Endothelial cell of umbilical vein (primary cell): Measurements from ENCODE around the gene LAMC3.

ENCODE experiments used
- CTCF ChIP-seq, 2 donors: IDR thresholded peaks; 1 replicate in 1 of 2; 2 replicates in 1 of 2; pipeline ENCODE4 v1.5.1; 2011; ENCODE audit warnings: low read length in 2 of 2, mild to moderate bottlenecking in 2 of 2, moderate library complexity in 2 of 2, control low read depth in 1 of 2, inconsistent platforms in 1 of 2, low read depth in 1 of 2; ENCODE audit not compliant: insufficient read depth in 1 of 2; ENCODE audit errors: extremely low read depth in 1 of 2
- MAX ChIP-seq: IDR thresholded peaks from 2 replicates; pipeline ENCODE4 v1.6.1; 2011; ENCODE audit not compliant: insufficient read depth, insufficient read length
- POLR2AphosphoS5 ChIP-seq: IDR thresholded peaks from 2 replicates; pipeline ENCODE4 v1.6.1; 2012; ENCODE audit warnings: low read depth, mild to moderate bottlenecking, control low read depth, low read length, moderate library complexity; ENCODE audit not compliant: insufficient read depth

- TF ChIP-seq CTCF (IDR thresholded peaks at IDR 0.05; ENCODE audit: extremely low read depth in 1 of 2, insufficient read depth in 1 of 2, low read depth in 1 of 2, low read length in 2 of 2) (no peak), MAX (no peak), POLR2AphosphoS5 (no peak)
These were observed 97.0 kb downstream of the LAMC3 start for GRCh38 chr9:131105952-131106351.
